ENCODE measurements around the gene FAM3B.

Gene FAM3B

DNA sequence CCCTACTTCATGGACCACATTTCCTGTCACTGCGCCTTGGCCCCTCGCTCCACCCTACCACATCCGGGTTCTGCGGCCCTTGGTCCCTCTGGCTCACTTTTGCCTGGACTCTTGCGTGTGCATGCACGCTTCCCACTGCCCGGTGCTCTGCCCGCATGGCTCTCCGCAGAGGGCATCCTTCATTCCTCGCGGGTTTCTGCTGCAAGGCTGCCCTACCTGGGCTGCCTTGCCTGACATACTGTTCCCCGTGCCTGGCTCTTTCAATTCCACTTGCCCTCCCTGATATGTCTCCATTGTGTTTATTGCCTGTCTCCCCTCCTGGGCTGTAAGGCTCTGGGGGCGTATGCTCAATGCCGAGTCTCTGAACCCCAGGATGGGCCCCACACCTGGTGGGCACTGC lies 71.7 kb downstream of the FAM3B start:
- no peak overlapping the region for H3K4me3 ChIP-seq (ENCODE audit: control insufficient read depth, low read depth, low read length)
- no peak for DNase-seq (ENCODE audit: low read depth)
- TF ChIP-seq, protein P1, sequence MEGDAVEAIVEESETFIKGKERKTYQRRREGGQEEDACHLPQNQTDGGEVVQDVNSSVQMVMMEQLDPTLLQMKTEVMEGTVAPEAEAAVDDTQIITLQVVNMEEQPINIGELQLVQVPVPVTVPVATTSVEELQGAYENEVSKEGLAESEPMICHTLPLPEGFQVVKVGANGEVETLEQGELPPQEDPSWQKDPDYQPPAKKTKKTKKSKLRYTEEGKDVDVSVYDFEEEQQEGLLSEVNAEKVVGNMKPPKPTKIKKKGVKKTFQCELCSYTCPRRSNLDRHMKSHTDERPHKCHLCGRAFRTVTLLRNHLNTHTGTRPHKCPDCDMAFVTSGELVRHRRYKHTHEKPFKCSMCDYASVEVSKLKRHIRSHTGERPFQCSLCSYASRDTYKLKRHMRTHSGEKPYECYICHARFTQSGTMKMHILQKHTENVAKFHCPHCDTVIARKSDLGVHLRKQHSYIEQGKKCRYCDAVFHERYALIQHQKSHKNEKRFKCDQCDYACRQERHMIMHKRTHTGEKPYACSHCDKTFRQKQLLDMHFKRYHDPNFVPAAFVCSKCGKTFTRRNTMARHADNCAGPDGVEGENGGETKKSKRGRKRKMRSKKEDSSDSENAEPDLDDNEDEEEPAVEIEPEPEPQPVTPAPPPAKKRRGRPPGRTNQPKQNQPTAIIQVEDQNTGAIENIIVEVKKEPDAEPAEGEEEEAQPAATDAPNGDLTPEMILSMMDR (IDR thresholded peaks at IDR 0.05; ENCODE audit: control insufficient read depth, insufficient read depth, low read depth, low read length, missing control alignments), result no peak

DNA sequence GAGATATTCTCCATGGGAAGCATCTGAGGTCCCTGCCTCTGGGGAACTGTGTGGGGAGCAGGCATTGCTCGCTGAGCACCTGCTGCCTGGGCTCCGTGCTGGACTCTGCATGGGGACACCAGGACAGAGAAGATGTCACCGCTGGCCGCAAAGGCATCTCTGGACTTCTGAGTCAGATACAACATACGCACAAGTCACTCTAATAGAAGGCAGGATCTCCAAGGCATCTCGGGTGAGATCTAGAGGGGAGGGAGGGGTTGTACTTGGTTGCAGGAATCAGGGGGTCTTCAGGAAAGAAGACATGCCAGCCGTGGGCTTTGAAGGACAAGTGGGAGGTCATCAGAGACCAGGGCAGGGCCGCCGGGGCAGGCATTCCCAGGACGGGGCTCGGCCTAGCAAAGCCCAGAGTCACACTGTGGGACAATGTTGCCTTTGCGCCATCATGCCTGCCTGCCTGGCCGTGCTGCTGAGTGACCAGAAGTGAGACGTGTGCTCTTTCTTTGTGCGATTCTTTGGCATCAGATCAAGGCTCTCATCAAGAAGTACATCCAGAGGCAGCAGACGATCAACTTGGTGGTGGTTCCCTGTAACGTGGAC lies 73.5 kb downstream of the FAM3B start:
- no peak overlapping the region for H3K4me3 ChIP-seq (ENCODE audit: control insufficient read depth, low read depth, low read length)
- TF ChIP-seq, protein P1 (IDR thresholded peaks at IDR 0.05; ENCODE audit: control insufficient read depth, insufficient read depth, low read depth, low read length, missing control alignments), result no peak
- DNase-seq (ENCODE audit: low read depth), result no peak

DNA sequence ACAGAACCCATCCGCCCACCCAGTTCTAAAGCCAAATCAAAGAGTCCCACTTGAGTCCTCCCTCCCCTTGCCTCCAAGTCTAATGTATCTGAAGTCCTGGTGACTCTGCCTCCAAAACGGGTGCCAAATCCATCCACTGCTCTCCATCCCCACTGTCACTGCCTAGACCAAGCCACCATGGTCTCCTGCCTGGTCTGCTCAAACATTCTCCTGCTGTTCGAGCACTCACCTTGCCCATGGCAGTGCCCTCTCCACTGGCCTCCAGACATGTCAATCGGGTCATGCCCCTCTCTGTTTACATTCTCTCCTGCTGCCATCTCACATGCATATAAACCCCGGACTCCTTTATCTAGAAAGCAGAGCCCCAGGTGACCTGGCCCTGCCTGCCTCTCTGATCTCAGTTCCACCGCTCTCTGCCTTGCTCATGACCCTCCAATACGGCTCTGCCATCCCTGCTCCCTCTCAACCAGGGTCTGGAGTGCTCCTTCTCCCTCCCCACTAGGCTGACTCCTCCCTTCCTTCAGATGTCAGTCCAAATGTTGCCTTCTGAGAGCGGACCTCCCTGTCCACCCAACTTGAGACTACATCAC lies 77.4 kb downstream of the FAM3B start:
- no peak overlapping the region for H3K4me3 ChIP-seq (ENCODE audit: control insufficient read depth, low read depth, low read length)
- DNase-seq (ENCODE audit: low read depth), result no peak
- TF ChIP-seq, protein P1 (IDR thresholded peaks at IDR 0.05; ENCODE audit: control insufficient read depth, insufficient read depth, low read depth, low read length, missing control alignments), result no peak

DNA sequence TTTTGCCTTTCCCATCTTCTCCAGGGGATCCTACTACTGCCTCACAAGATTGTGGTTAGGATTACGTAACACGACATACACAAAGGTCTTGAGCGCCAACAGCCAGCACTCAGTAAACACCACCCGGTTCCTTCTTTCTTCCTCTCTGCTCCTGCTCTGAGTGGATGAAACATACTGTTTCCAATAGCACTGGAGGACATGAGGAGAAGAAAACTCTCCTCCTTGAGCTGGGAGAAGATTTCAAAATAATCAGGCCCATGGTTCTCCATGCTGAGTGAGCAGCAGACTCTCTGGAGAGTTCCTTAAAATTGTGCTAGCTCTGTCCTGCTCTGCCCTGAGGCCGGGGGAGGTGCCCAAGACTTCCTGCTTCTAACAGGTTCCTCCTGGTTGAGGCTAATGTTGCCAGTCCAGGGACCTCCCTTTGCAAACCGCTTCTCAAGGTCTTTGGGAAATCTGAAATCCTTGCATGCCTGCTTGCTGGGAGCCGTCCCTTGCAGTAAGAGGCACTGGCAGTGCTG lies 80.0 kb downstream of the FAM3B start:
- H3K4me3 ChIP-seq (ENCODE audit: control insufficient read depth, low read depth, low read length), result no peak overlapping the region
- TF ChIP-seq, protein P1 (IDR thresholded peaks at IDR 0.05; ENCODE audit: control insufficient read depth, insufficient read depth, low read depth, low read length, missing control alignments), result no peak

DNA sequence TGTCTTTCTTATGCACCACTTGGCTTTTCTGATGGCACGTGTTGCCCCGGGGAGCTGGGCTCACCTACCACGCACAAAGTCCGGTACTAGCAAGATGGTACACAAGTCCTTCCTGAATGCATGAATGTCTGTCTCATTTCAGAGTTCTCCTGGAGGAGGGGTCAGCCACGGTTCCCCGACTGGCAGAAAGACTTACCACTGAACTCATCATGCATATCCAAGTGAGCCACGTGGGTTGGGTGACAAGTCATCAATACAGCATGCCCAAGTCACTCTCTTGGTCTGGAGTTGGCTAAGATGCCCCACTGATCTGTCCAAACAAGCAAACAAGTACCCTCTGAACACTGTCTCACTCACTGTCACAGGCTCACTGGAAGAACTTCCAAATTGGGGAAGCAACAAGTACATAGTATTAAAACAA lies 80.9 kb downstream of the FAM3B start:
- no peak overlapping the region for H3K4me3 ChIP-seq (ENCODE audit: control insufficient read depth, low read depth, low read length)
- TF ChIP-seq, protein P1 (IDR thresholded peaks at IDR 0.05; ENCODE audit: control insufficient read depth, insufficient read depth, low read depth, low read length, missing control alignments), result no peak
- DNase-seq (ENCODE audit: low read depth), result no peak

More for the DNA sequence above, 80.0 kb downstream of the FAM3B start:
- DNase-seq (ENCODE audit: low read depth), result no peak

DNA sequence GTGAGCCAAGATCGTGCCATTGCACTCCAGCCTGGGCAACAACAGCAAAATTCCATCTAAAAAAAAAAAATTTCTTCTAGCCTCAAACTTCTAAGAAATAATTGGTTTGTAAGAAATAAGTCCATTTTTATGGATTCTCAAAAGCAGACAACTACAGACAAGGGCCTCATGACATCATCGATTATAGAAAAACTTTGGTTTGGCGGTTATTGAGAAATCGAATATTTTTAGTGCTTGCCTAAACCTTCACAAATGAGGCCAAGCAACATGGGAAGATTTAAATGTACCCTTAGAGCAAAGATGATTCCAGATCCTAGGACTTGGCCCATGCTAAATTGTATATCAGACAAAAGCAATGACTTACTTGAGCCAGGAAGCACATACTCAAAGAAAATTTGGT lies 81.7 kb downstream of the FAM3B start:
- TF ChIP-seq, protein P1 (IDR thresholded peaks at IDR 0.05; ENCODE audit: control insufficient read depth, insufficient read depth, low read depth, low read length, missing control alignments), result no peak
- no peak for DNase-seq (ENCODE audit: low read depth)
- no peak overlapping the region for H3K4me3 ChIP-seq (ENCODE audit: control insufficient read depth, low read depth, low read length)

Measured in AG09309 (cell line).